C4-2B (cell line): ENCODE measurements around the gene CORO1C.
"Not testable (repeated sequence)": the region's sequence is repeated elsewhere in the genome, so short reads cannot be mapped to it uniquely, and the experiment has no call there.

Source experiments
- H3K27ac ChIP-seq: fragments of 450-650 bp; 2 replicates; pipeline ENCODE4 v1.5.1; 2017
- CTCF ChIP-seq: fragments of 450-650 bp; conservative IDR thresholded peaks from 2 replicates; pipeline ENCODE4 v1.5.1; 2017; ENCODE audit warnings: mild to moderate bottlenecking
- ZFX ChIP-seq: fragments of 450-650 bp; IDR thresholded peaks from 2 replicates; pipeline ENCODE4 v1.6.1; 2017

The CORO1C gene

GRCh38 chr12:108635201-108635996, 95.9 kb downstream of the CORO1C start:
- no peak overlapping the region for H3K27ac ChIP-seq
- TF ChIP-seq ZFX (no peak), CTCF (no peak)

GRCh38 chr12:108634341-108634751, 97.0 kb downstream of the CORO1C start:
- TF ChIP-seq CTCF: no peak
- no peak for TF ChIP-seq ZFX

GRCh38 chr12:108633534-108634248, 97.6 kb downstream of the CORO1C start, which contains the start of gene SELPLG:
Gene SELPLG (minus strand): TSS chr12:108633894. CDS start chr12:108624307, 9,587 bp downstream.
- H3K27ac ChIP-seq: no peak within 1 kb of the TSS
- no peak for TF ChIP-seq ZFX
- TF ChIP-seq CTCF: no peak

More at GRCh38 chr12:108634341-108634751, 97.0 kb downstream of the CORO1C start:
- H3K27ac ChIP-seq: no peak overlapping the region

GRCh38 chr12:108633081-108633533, 98.2 kb downstream of the CORO1C start:
- no peak overlapping the region for H3K27ac ChIP-seq
- TF ChIP-seq ZFX: no peak
- no peak for TF ChIP-seq CTCF

GRCh38 chr12:108631261-108631660, 100.1 kb downstream of the CORO1C start:
- not testable (repeated sequence) for H3K27ac ChIP-seq

- no peak overlapping the region for H3K27ac ChIP-seq
- TF ChIP-seq CTCF (no peak), ZFX (no peak)
These were observed 100.7 kb downstream of the CORO1C start for GRCh38 chr12:108630481-108631207.

- no peak overlapping the region for H3K27ac ChIP-seq
- TF ChIP-seq CTCF (no peak), ZFX (no peak)
These were observed 101.4 kb downstream of the CORO1C start for GRCh38 chr12:108629824-108630476.
